HepG2 (cell line): Measurements from ENCODE around the gene DNPH1. TPM values are rescaled to one million over a fixed set of nuclear protein-coding genes. Genes with fewer than 3 reads are reported as not detected.

ENCODE experiments used
- ATAC-seq: fragments of 200-7000 bp; cut with Tn5 transposase; 3 replicates; pipeline ENCODE4 v1.9.1; 2020; ENCODE audit warnings: mild to moderate bottlenecking, moderate library complexity
- BruUV-seq: library from RNA; stranded (reverse); fragments of 400-500 nt; replicated peaks from 2 replicates; lab custom pipeline; 2021; lab: Mats Ljungman, UMichigan
- CTCF ChIA-PET: fragments of 300-600 bp; formaldehyde crosslinking; extraction: SDS; loops from one replicate; lab custom pipeline; 2021; ENCODE audit warnings: low total read pairs, inconsistent platforms, low intra/inter-chr PET ratio; lab: Yijun Ruan, JAX
- POLR2A ChIA-PET: fragments of 350-600 bp; sonication (Branson Sonifier 250); formaldehyde crosslinking; loops from one replicate; lab custom pipeline; 2020; ENCODE audit warnings: antibody characterized with exemption, inconsistent platforms; lab: Yijun Ruan, JAX
- DNase-seq: peaks from one replicate; pipeline ENCODE4 v3.0.0-alpha.2; 2015; ENCODE audit warnings: low spot score
- FAIRE-seq: peaks from 3 replicates; lab custom pipeline; 2011; peaks lifted over from hg19 to GRCh38; lab: Jason Lieb, UNC
- H2AFZ ChIP-seq: one replicate; pipeline ENCODE4 v1.6.1; 2011; ENCODE audit warnings: low read length, inconsistent platforms
- H3K27ac ChIP-seq: fragments of 300-600 bp; 3 replicates; pipeline ENCODE4 v1.8.0; 2011; ENCODE audit warnings: mixed run types, mild to moderate bottlenecking, mixed read lengths, low read length, inconsistent platforms; ENCODE audit not compliant: insufficient read depth; ENCODE audit errors: extremely low read length
- H3K27me3 ChIP-seq, 2 experiments: fragments of 200-600 bp in 1 of 2; 2 replicates in 1 of 2; 3 replicates in 1 of 2; pipeline versions ENCODE4 v1.6.0 to v1.8.0; 2011; ENCODE audit warnings: low read length in 2 of 2, mild to moderate bottlenecking in 2 of 2, moderate library complexity in 2 of 2, inconsistent platforms in 1 of 2; ENCODE audit not compliant: insufficient read depth in 2 of 2, control insufficient read depth in 1 of 2
- H3K36me3 ChIP-seq, 2 experiments: fragments of 200-600 bp in 1 of 2; replicated peaks in 1 of 2; 2 replicates in 1 of 2; 3 replicates in 1 of 2; pipeline versions ENCODE4 v1.5.1 to v1.8.0; 2011; ENCODE audit warnings: low read length in 2 of 2, inconsistent platforms in 1 of 2; ENCODE audit not compliant: insufficient read depth in 2 of 2, control insufficient read depth in 1 of 2
- H3K4me1 ChIP-seq: 2 replicates; pipeline ENCODE4 v1.5.1; 2012; ENCODE audit warnings: low read length, inconsistent platforms; ENCODE audit not compliant: insufficient read depth
- H3K4me2 ChIP-seq: 2 replicates; pipeline ENCODE4 v1.6.0; 2011; ENCODE audit warnings: low read depth, low read length, inconsistent platforms
- H3K4me3 ChIP-seq, 3 experiments: fragments of 200-600 bp in 1 of 3; sonication (generic), shearing (Covaris generic) in 1 of 3; replicated peaks in 1 of 3; 2 replicates each; pipeline ENCODE4 v1.5.1; 2011 to 2016; ENCODE audit warnings: low read length in 3 of 3, inconsistent platforms in 2 of 3, low read depth in 2 of 3, mild to moderate bottlenecking in 2 of 3, control low read depth in 1 of 3, mixed read lengths in 1 of 3; ENCODE audit not compliant: insufficient read depth in 1 of 3
- H3K79me2 ChIP-seq: one replicate; pipeline ENCODE4 v1.6.1; 2011; ENCODE audit warnings: low read length, inconsistent platforms; ENCODE audit not compliant: insufficient read depth
- H3K9ac ChIP-seq: 2 replicates; pipeline ENCODE4 v1.6.0; 2011; ENCODE audit warnings: mild to moderate bottlenecking, low read depth, low read length, inconsistent platforms; ENCODE audit not compliant: insufficient read depth
- H3K9me3 ChIP-seq: 2 replicates; pipeline ENCODE4 v1.5.1; 2012; ENCODE audit warnings: mild to moderate bottlenecking, low read length
- H4K20me1 ChIP-seq: 2 replicates; pipeline ENCODE4 v1.6.0; 2011; ENCODE audit warnings: inconsistent platforms, mild to moderate bottlenecking, low read length, moderate library complexity; ENCODE audit not compliant: insufficient read depth
- GABPA ChIP-seq, 2 experiments: IDR thresholded peaks; 2 replicates each; pipeline ENCODE4 v1.6.1; 2011 to 2016; ENCODE audit warnings: low read depth in 2 of 2, low read length in 1 of 2, missing biosample characterization in 1 of 2, missing genetic modification characterization in 1 of 2
- PCBP2 ChIP-seq: fragments of 200-400 bp; formaldehyde crosslinking; optimal IDR thresholded peaks from 2 replicates; pipeline ENCODE3; 2018; ENCODE audit warnings: low read length, low read depth; ENCODE audit not compliant: poor library complexity, severe bottlenecking
- ZNF121 ChIP-seq: sonication (generic); formaldehyde crosslinking; IDR thresholded peaks from 2 replicates; pipeline ENCODE4 v1.5.0; 2020; ENCODE audit warnings: mild to moderate bottlenecking, missing genetic modification reagents
- WGBS: methylation state at CpG from one replicate; pipeline ENCODE4 v1.1.6; 2017; ENCODE audit warnings: low lambda C conversion rate; 5-methylcytosine and 5-hydroxymethylcytosine counted together
- in situ Hi-C: cut with HindIII; loops from 2 replicates; pipeline ENCODE4 v1.10.0; 2017; ENCODE audit warnings: low pct_unique_long_range_greater_than_20kb; ENCODE audit not compliant: extremely low pct_ligation_motif_present
- intact Hi-C: fragments of 100-400 bp; cut with micrococcal nuclease; formaldehyde crosslinking; loops from one replicate; pipeline ENCODE4 v1.10.0; 2022; ENCODE audit not compliant: unreplicated experiment
- polyA plus RNA-seq, 8 experiments: library from polyadenylated mRNA; depleted of rRNA in 3 of 8; stranded (reverse) in 7 of 8; unstranded in 1 of 8; fragments of >200 nt; fragmentation: Illumina TruSeq in 4 of 8; extraction: Trizol in 4 of 8; gene quantifications; 2 replicates each; pipeline versions ENCODE4 v1.2.1 to v1.2.3, GENCODE V29; 2011 to 2016; ENCODE audit warnings: low read depth in 4 of 8, missing spikeins in 1 of 8, mixed read lengths in 1 of 8; ENCODE audit not compliant: insufficient read depth in 1 of 8
- total RNA-seq, 5 experiments: library from RNA; depleted of rRNA; stranded (reverse); fragments of >200 nt; fragmentation: Illumina TruSeq; extraction: Trizol; gene quantifications; 2 replicates each; pipeline ENCODE4 v1.2.3, GENCODE V29; 2016; ENCODE audit warnings: low read depth in 1 of 5
- TF ChIP-seq, protein P1 (sequence below): sonication (generic); formaldehyde crosslinking; IDR thresholded peaks from 2 replicates; pipeline ENCODE4 v1.4.0; 2020; ENCODE audit warnings: missing genetic modification reagents, borderline replicate concordance

Gene DNPH1
- total and polyA plus RNA-seq, 2 of the 13 experiments (the other 11 are each of a cell fraction or from before 2014, with no cell fraction given), result 56.5 to 75.1 TPM

DNA sequence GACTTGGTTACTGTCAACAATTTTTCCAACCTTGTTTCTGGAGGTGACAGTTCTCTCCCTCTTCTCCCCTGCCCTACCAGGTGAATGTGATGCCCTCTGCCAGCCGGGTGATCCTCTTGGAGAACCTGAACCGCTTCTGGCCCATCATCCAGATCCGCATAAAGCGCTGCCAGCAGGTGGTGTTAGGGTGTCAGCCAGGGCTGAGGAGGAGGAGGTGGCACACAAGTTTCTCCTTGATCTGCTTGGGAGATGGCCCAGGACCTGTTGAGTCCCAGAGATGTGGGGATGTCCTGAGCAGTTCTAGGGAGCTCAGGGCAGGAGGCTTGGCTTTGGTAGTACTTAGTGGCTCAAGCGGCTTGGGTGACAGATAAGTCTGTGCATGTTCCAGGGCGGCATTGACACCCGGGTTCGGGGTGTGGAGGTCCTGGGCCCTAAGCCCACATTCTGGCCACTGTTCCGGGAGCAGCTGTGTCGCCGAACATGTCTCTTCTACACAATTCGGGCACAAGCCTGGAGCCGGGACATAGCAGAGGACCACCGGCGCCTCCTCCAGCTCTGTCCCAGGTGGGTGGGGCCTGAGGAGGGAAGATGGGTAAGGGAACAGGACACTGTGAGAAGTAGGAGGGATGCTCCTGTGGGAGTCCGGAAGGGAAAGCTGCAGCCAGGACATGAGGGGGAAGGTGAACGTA is 26.1 kb downstream of the DNPH1 start (continued):
- no peak for TF ChIP-seq PCBP2
- TF ChIP-seq, all 625 proteins: peak for 3

DNA sequence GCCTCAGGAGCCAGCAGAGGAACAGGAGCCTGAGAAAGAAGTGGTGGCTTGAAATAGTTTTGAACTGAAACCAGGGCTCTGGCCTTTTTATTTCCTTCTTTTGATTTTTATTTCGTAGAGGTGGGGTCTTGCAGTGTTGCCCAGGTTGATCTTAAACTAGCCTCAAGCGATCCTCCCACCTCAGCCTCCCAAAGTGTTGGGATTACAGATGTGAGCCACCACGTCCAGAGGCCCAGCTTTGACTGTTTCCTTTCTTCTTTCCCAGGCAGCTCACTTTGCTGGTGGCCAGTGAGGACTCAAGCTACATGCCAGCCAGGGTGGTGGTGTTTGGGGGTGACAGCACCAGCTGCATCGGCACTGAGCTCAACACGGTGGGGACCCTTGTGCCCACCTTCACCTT is 26.8 kb downstream of the DNPH1 start:
- 0 out of 2 replicates have a peak, but pooled peaks have one; percentile 28 for TF ChIP-seq ZNF121 (CRISPR knock-in tag)
- TF ChIP-seq, protein P1, sequence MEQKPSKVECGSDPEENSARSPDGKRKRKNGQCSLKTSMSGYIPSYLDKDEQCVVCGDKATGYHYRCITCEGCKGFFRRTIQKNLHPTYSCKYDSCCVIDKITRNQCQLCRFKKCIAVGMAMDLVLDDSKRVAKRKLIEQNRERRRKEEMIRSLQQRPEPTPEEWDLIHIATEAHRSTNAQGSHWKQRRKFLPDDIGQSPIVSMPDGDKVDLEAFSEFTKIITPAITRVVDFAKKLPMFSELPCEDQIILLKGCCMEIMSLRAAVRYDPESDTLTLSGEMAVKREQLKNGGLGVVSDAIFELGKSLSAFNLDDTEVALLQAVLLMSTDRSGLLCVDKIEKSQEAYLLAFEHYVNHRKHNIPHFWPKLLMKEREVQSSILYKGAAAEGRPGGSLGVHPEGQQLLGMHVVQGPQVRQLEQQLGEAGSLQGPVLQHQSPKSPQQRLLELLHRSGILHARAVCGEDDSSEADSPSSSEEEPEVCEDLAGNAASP, result no peak
- no peak for TF ChIP-seq GABPA (IDR thresholded peaks at IDR 0.05; ENCODE audit: low read depth, low read length)
- TF ChIP-seq GABPA (CRISPR knock-in tag; IDR thresholded peaks at IDR 0.05; ENCODE audit: low read depth), result no peak
- intact Hi-C loops, result no loop called here
- Histone ChIP-seq H3K9me3 (no peaks in the 10 kb centered on the region), H3K27ac (no peak overlapping the region), H3K4me3 (no peak overlapping the region), H3K27me3 (no peaks in the 10 kb centered on the region), H3K9ac (no peak overlapping the region), H3K4me2 (no peak overlapping the region), H4K20me1 (no peaks in the 10 kb centered on the region), H3K4me1 (0 out of 2 replicates have a peak, but pooled peaks cover 5% of the 10 kb centered on the region), H3K36me3 (peaks cover 2 to 5% of the 10 kb centered on the region in 2 experiments; a peak in 2 of 5 replicates), H3K79me2 (no peaks in the 10 kb centered on the region), H2AFZ (no peak overlapping the region)
- WGBS, result 81% methylated on average over 5 of the region's 5 CpGs
- ChIA-PET POLR2A (no interaction called here), CTCF (no interaction called here)
- no TSS peak for BruUV-seq
- FAIRE-seq (no peak), ATAC-seq (no peak), DNase-seq (no peak)
- in situ Hi-C loops, result no loop called here
